Measurements from ENCODE around the gene FAM81B. TPM values are rescaled to one million over a fixed set of nuclear protein-coding genes. Genes with fewer than 3 reads are reported as not detected.

The FAM81B gene
- total and polyA plus RNA-seq, 3 donors from 2014 or later: 27.1 to 65.2 (median 63.3) TPM

GRCh38 chr5:95432779-95433178 lies 41.6 kb downstream of the FAM81B start:
- Histone ChIP-seq H3K4me1 (no peaks in the 10 kb centered on the region), H3K36me3 (ENCODE audit: low read depth, missing control alignments) (no peaks in the 10 kb centered on the region), H3K9me3 (no peaks in the 10 kb centered on the region), H3K27ac (no peak overlapping the region), H3K4me3 (no peak overlapping the region), H3K27me3 (no peaks in the 10 kb centered on the region)
- intact Hi-C loops (cut with DNase I; ENCODE audit: low total_unique reads): no loop called here
- TF ChIP-seq CTCF (IDR thresholded peaks at IDR 0.05) (no peak), POLR2A (IDR thresholded peaks at IDR 0.05) (no peak)
- no peak for DNase-seq
- WGBS, 2 donors: 91 to 98% methylated on average over 2 of the region's 2 CpGs

- Histone ChIP-seq H3K4me3 (no peak overlapping the region), H3K27me3 (no peaks in the 10 kb centered on the region), H3K36me3 (ENCODE audit: low read depth, missing control alignments) (no peaks in the 10 kb centered on the region), H3K4me1 (no peaks in the 10 kb centered on the region), H3K27ac (no peak overlapping the region), H3K9me3 (no peaks in the 10 kb centered on the region)
- no peak for DNase-seq
- no peak for TF ChIP-seq CTCF (IDR thresholded peaks at IDR 0.05)
- TF ChIP-seq POLR2A (IDR thresholded peaks at IDR 0.05): no peak
- intact Hi-C loops (cut with DNase I; ENCODE audit: low total_unique reads): no loop called here
- 30% methylated on average over 6 of the region's 6 CpGs for WGBS, 2 donors
These were observed 48.8 kb downstream of the FAM81B start for GRCh38 chr5:95439801-95440493.

- intact Hi-C loops (cut with DNase I; ENCODE audit: low total_unique reads): no loop called here
- no peaks in the 10 kb centered on the region for H3K27me3 ChIP-seq
- TF ChIP-seq CTCF (IDR thresholded peaks at IDR 0.05): no peak
- no peak for TF ChIP-seq POLR2A (IDR thresholded peaks at IDR 0.05)
- H3K4me1 ChIP-seq: no peaks in the 10 kb centered on the region
- DNase-seq: no peak
- H3K9me3 ChIP-seq: no peaks in the 10 kb centered on the region
- no peak overlapping the region for H3K27ac ChIP-seq
- H3K36me3 ChIP-seq (ENCODE audit: low read depth, missing control alignments): no peaks in the 10 kb centered on the region
- WGBS, 2 donors: 47 to 48% methylated on average over 10 of the region's 10 CpGs
- no peak overlapping the region for H3K4me3 ChIP-seq
These were observed 49.7 kb downstream of the FAM81B start for GRCh38 chr5:95440825-95441224.

GRCh38 chr5:95441636-95442035 lies 50.5 kb downstream of the FAM81B start:
- intact Hi-C loops (cut with DNase I; ENCODE audit: low total_unique reads): no loop called here
- H3K27me3 ChIP-seq: no peaks in the 10 kb centered on the region
- WGBS, 2 donors: 51 to 56% methylated on average over 2 of the region's 2 CpGs
- no peak for TF ChIP-seq POLR2A (IDR thresholded peaks at IDR 0.05)
- no peak for TF ChIP-seq CTCF (IDR thresholded peaks at IDR 0.05)
- H3K4me1 ChIP-seq: no peaks in the 10 kb centered on the region
- no peaks in the 10 kb centered on the region for H3K36me3 ChIP-seq (ENCODE audit: low read depth, missing control alignments)
- no peak overlapping the region for H3K4me3 ChIP-seq
- H3K27ac ChIP-seq: no peak overlapping the region
- no peak for DNase-seq
- no peaks in the 10 kb centered on the region for H3K9me3 ChIP-seq

- 75 to 83% methylated on average over 2 of the region's 2 CpGs for WGBS, 2 donors
- Histone ChIP-seq H3K36me3 (ENCODE audit: low read depth, missing control alignments) (no peaks in the 10 kb centered on the region), H3K27ac (no peak overlapping the region), H3K9me3 (no peaks in the 10 kb centered on the region), H3K4me3 (no peak overlapping the region), H3K27me3 (no peaks in the 10 kb centered on the region), H3K4me1 (no peaks in the 10 kb centered on the region)
- no peak for DNase-seq
- intact Hi-C loops (cut with DNase I; ENCODE audit: low total_unique reads): no loop called here
- TF ChIP-seq CTCF (IDR thresholded peaks at IDR 0.05): no peak
- TF ChIP-seq POLR2A (IDR thresholded peaks at IDR 0.05): no peak
These were observed 54.3 kb downstream of the FAM81B start for GRCh38 chr5:95445442-95445841.
